Stimulated activated CD8-positive, alpha-beta memory T cell treated with anti-CD3 and anti-CD28 coated beads, Interleukin-7, amount 100 ng/mL, for 1 hour (primary cell): ENCODE results near the gene RNASEH2A.
A peak's percentile ranks its signal among the peaks of the same experiment; 100 is the strongest.

Experiments
- DNase-seq, 2 donors: peaks; one replicate each; pipeline ENCODE4 v3.0.0-alpha.2; 2020; ENCODE audit warnings: low read depth in 2 of 2

The RNASEH2A gene

GRCh38 chr19:12806242-12807081 lies at the start of gene RNASEH2A:
Gene RNASEH2A (plus strand): TSS chr19:12806584. CDS start chr19:12806674, 90 bp downstream.
- peak; percentile 70 to 72 for DNase-seq

- peak in 1 of 2 donors; percentile 41 for DNase-seq
Measured at GRCh38 chr19:12757544-12758274, 48.7 kb upstream of the RNASEH2A start.

- no peak for DNase-seq
Measured at GRCh38 chr19:12759686-12760085, 46.7 kb upstream of the RNASEH2A start.

GRCh38 chr19:12763100-12763499 lies 43.3 kb upstream of the RNASEH2A start:
- no peak for DNase-seq

GRCh38 chr19:12764698-12765097 lies 41.7 kb upstream of the RNASEH2A start:
- no peak for DNase-seq

GRCh38 chr19:12766051-12766521 lies 40.3 kb upstream of the RNASEH2A start:
- peak; percentile 60 to 64 for DNase-seq

- no peak for DNase-seq
Measured at GRCh38 chr19:12767150-12767549, 39.2 kb upstream of the RNASEH2A start.

GRCh38 chr19:12767666-12768065 lies 38.7 kb upstream of the RNASEH2A start:
- no peak for DNase-seq

GRCh38 chr19:12769689-12770088 lies 36.7 kb upstream of the RNASEH2A start:
- DNase-seq, result no peak

GRCh38 chr19:12770922-12771321 lies 35.5 kb upstream of the RNASEH2A start:
- no peak for DNase-seq

- DNase-seq, result no peak
Measured at GRCh38 chr19:12772323-12772722, 34.1 kb upstream of the RNASEH2A start.

- DNase-seq, result no peak
Measured at GRCh38 chr19:12773571-12773970, 32.8 kb upstream of the RNASEH2A start.

- no peak for DNase-seq
Measured at GRCh38 chr19:12774588-12775555, 31.5 kb upstream of the RNASEH2A start, which contains the start of gene HOOK2. Gene HOOK2 (minus strand): TSS chr19:12775552. CDS start chr19:12775449, 103 bp downstream.

- DNase-seq, result peak; percentile 61 to 71
Measured at GRCh38 chr19:12777217-12778016, 29.0 kb upstream of the RNASEH2A start.

- DNase-seq, result peak in 1 of 2 donors; percentile 4
Measured at GRCh38 chr19:12778017-12778904, 28.1 kb upstream of the RNASEH2A start.

GRCh38 chr19:12778905-12779161 lies 27.6 kb upstream of the RNASEH2A start:
- DNase-seq, result no peak

- no peak for DNase-seq
Measured at GRCh38 chr19:12779162-12779993, 27.0 kb upstream of the RNASEH2A start.

- no peak for DNase-seq
Measured at GRCh38 chr19:12782174-12782423, 24.3 kb upstream of the RNASEH2A start.
